GM12891 (cell line): ENCODE data around the gene NDST1.

Experiments
- POLR2A ChIP-seq: IDR thresholded peaks from 2 replicates; pipeline ENCODE4 v1.6.1; 2011; ENCODE audit warnings: low read depth, low read length, control low read depth
- POLR2AphosphoS5 ChIP-seq: IDR thresholded peaks from 2 replicates; pipeline ENCODE4 v1.6.1; 2011; ENCODE audit warnings: low read depth, low read length, control low read depth
- SPI1 ChIP-seq: IDR thresholded peaks from 2 replicates; pipeline ENCODE4 v1.6.1; 2011; ENCODE audit warnings: low read depth, low read length, control low read depth
- TAF1 ChIP-seq: IDR thresholded peaks from 2 replicates; pipeline ENCODE4 v1.6.1; 2011; ENCODE audit warnings: low read depth, low read length, control low read depth

GRCh38 chr5:150571836-150572235 lies 63.9 kb downstream of the NDST1 start:
- TF ChIP-seq POLR2AphosphoS5 (no peak), POLR2A (no peak), TAF1 (no peak), SPI1 (no peak)
